HG03378 (cell line): ENCODE measurements around the gene ZNF655.
"Not testable (repeated sequence)": the region's sequence is repeated elsewhere in the genome, so short reads cannot be mapped to it uniquely, and the experiment has no call there.

ENCODE experiments used
- ATAC-seq: cut with Tn5 transposase; IDR thresholded peaks from one replicate; pipeline ENCODE4 v1.9.1; 2021; ENCODE audit warnings: mild to moderate bottlenecking, moderate library complexity; ENCODE audit not compliant: unreplicated experiment

The ZNF655 gene

GRCh38 chr7:99559175-99559915 is 903 bp downstream of the ZNF655 start:
- no peak for ATAC-seq

DNA sequence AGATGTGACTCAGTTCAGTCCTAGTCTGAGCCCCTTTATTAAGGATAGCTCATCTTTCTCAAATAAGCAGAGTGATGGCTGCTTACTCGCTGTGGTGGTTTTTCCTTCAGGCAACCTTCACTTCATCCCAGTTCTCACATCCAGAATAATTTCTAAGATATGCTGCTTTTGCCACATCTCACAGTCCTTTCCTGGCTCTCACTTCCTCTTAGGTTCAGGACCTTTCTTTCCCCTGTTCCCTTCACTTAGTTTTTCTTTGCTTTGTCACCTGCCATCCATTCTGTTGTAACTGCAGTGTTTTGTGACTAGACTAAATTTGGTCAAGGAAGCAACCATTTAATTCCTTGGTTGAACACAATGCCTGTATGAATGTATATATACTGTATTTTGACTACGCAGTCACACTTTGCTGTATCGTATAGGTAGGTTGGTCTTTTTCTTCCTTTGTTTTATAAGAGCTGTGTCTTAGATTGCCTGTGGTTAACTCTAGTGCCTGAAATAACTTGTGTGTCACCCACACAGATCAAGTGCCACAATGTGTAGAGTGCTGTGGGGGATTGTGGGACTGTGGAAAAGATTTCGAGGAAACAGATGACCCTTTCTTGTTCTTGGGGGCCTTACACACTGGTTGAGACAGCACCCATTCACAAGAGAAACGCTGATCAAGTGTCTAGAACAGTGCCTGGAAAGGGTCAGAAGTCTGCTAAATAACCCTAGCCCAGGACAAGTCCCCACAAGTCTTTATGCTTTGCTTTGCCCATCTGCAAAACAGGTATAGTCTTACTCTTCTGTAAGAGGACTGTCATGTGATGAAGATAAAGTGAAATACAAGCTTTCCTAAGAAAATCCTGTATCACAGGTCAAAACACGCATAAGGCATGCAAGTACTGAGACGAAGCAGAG is 2.6 kb downstream of the ZNF655 start:
- no peak for ATAC-seq

DNA sequence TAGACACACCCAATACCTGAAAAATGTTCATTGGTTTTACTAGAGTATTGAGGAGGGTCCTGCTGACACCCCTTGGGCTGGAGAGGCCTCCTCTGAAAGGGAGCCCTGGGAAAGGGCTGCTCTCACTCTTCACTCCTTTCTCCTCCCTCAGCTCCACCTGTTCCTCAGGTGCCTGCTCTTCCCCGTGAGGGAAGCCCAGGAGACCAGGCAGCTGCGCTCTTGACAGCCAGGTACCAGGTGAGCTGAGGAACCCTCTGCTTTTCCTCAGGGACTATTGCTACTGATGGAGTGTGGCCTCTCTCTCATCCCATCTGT is 3.3 kb downstream of the ZNF655 start:
- no peak for ATAC-seq

DNA sequence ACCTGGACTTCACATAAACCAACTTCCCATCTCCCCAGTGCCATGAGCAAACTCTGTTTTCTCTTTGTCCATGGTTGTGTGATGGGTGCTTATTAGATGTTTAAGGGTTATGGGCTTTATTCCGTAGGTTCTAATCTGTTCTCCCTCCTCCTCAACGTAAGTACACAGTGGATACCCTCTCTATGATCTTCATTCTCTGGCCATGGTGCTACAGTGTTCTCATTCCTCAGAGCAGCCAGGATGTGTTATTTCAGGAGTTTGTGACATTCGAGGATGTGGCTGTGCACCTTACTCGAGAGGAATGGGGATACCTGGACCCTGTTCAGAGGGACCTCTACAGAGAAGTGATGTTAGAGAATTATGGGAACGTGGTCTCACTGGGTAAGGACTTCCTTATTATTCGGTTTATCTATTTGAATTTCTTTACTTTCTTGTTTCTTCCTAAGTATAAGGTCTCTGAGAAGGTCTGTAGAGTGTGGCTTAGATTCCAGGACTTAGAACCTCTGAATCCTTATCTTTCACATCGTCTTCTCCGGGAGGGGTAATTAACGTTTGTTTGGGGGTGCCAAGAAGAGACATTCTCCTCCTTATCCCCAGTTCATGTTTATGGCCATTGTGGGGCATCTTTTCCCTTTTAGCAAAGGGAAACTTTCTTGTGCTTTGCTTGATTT is 3.8 kb downstream of the ZNF655 start:
- ATAC-seq = no peak

- no peak for ATAC-seq
Measured at GRCh38 chr7:99562832-99563231, 4.4 kb downstream of the ZNF655 start.

GRCh38 chr7:99563650-99564049 is 5.2 kb downstream of the ZNF655 start:
- ATAC-seq = no peak

GRCh38 chr7:99568770-99569169 is 10.3 kb downstream of the ZNF655 start:
- not testable (repeated sequence) for ATAC-seq

GRCh38 chr7:99571768-99572167 is 13.3 kb downstream of the ZNF655 start:
- no peak for ATAC-seq

- ATAC-seq = no peak
Measured at GRCh38 chr7:99573257-99573656, 14.8 kb downstream of the ZNF655 start.

GRCh38 chr7:99576251-99576650 is 17.8 kb downstream of the ZNF655 start:
- no peak for ATAC-seq

- no peak for ATAC-seq
Measured at GRCh38 chr7:99579281-99579955, 21.0 kb downstream of the ZNF655 start.

- no peak for ATAC-seq
Measured at GRCh38 chr7:99579956-99580777, 21.7 kb downstream of the ZNF655 start.

- ATAC-seq = not testable (repeated sequence)
Measured at GRCh38 chr7:99580778-99581332, 22.4 kb downstream of the ZNF655 start.

DNA sequence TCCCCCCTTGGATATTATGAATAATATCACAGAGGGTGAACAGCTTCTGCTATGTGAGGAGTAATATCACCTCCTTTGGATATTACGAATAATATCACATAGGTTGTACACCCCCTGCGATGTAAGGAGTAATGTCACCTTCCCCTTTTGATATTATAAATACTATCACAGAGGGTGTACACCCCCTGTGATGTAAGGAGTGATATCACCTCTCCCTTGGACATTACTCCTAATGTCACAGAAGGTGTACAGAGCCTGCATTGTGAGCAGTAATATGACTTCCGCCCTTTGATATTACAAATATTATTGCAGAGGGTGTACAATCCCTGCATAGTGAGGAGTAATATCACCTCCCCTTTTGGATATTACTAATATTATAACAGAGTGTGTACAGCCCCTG is 30.4 kb downstream of the ZNF655 start:
- ATAC-seq = no peak

DNA sequence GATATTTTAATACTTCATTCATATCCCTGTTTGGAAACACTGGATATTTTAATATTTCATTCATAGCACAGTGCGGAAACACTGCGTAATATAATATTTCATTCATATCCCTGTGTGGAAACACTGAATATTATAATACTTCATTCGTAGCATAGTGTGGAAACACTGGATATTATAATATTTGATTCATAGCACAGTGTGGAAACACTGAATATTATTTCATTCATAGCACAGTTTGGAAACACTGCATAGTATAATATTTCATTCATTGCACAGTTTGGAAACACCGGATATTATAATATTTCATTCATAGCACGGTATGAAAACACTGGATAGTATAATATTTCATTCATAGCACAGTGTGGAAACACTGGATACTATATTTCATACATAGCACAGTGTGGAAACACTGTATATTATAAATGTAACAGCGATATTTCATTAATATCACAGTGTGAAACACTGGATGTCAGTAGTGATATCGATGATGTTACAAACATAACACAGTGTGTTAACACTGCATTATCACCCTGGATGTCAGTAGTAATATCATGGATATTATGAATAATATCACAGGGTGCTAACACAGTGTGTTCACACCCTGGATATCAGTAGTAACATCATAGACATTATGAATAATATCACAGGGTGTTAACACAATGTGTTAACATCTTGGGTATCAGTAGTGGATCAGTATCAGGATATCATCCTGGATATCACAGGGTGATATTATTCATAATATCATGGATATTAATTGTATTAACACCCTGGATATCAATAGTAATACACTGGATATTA is 36.7 kb downstream of the ZNF655 start:
- no peak for ATAC-seq

GRCh38 chr7:99596408-99596955 is 38.0 kb downstream of the ZNF655 start:
- ATAC-seq = no peak

DNA sequence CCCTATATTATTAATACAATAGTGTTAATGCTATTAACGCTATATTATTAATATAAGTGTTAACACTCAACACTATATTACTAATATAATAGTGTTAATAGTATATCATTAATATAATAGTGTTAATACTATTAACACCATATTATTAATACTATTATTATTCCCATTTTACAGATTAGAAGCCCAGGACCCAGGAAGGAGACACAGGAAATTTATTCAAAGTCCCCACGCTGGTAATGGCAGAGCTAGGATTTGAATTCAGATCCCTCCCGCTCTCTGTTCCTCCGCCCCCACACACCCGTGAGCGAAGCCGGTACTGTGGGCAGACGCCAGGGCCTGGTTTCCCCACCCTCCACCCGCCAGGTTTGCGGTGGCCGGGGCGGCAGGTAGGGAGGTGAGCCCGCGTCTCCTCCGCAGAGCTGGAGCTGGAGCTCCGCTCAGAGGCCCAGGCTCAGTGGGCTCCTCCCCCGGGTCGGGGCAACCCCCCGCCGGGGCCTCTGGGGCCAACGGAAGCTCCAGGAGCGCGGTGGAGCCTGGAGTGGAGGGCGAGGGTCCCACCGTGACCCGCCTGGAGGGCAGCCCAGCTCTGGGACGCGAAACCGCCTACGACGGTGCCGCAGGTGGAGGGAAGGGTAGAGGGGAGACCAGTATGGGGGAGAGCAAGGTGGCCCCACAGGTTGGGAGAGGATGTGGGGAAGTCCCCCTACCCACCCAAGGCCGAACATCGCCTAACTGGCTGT is 39.5 kb downstream of the ZNF655 start, which contains the start of gene TMEM225B:
Gene TMEM225B, plus strand, starts transcription at position 506 of the 740 bp plus-strand sequence. CDS start 6,122 bp downstream, outside the sequence.
- ATAC-seq = no peak

DNA sequence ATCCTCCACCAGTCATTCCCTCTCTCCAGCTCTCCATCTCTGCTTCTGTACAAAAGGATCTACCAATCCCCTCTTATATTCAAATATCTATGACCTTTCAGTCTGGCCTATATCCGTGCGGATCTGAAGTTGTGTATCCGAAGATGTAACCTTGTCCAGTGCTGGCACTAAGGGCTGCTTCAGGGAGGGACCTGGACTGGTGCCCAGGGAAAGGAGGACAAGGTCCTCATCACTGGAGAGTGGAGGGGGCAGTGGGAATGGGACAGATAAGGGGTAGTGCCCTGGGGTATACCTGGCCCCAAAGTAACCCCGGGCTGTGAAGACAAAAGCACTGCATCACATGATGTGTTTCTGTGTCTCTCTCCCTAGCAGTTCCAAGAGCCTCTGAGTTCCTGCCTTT is 41.4 kb downstream of the ZNF655 start:
- no peak for ATAC-seq
